ENCODE results near the gene GTF2F2.

Gene GTF2F2

GRCh38 chr13:45209229-45209628 is 88.9 kb downstream of the GTF2F2 start:
- no peak for DNase-seq (ENCODE audit: low read depth in 1 of 2, low spot score in 1 of 2)

- no peak for DNase-seq (ENCODE audit: low read depth in 1 of 2, low spot score in 1 of 2)
These were observed 95.2 kb downstream of the GTF2F2 start for GRCh38 chr13:45215392-45216077.

DNA sequence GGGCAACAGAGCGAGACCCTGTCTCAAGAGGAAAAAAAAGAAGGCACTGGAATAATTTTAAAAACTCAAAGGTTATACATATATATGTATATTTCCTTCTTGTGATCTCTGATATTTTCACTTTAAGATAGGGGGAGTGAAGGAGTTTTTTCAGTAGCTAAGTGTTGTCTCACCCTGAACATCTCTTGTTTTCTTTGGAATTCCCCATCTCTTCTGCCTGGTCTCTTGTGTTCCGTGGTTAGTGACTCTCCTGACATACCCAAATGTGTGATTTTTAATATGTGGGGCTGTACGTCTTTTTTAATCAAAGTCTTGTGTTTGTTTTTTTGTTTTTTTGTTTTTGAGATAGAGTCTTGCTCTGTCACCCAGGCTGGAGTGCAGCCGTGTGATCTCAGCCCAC is 95.9 kb downstream of the GTF2F2 start:
- DNase-seq (ENCODE audit: low read depth in 1 of 2, low spot score in 1 of 2): no peak

GRCh38 chr13:45218689-45219088 is 98.4 kb downstream of the GTF2F2 start:
- DNase-seq (ENCODE audit: low read depth in 1 of 2, low spot score in 1 of 2): no peak

DNA sequence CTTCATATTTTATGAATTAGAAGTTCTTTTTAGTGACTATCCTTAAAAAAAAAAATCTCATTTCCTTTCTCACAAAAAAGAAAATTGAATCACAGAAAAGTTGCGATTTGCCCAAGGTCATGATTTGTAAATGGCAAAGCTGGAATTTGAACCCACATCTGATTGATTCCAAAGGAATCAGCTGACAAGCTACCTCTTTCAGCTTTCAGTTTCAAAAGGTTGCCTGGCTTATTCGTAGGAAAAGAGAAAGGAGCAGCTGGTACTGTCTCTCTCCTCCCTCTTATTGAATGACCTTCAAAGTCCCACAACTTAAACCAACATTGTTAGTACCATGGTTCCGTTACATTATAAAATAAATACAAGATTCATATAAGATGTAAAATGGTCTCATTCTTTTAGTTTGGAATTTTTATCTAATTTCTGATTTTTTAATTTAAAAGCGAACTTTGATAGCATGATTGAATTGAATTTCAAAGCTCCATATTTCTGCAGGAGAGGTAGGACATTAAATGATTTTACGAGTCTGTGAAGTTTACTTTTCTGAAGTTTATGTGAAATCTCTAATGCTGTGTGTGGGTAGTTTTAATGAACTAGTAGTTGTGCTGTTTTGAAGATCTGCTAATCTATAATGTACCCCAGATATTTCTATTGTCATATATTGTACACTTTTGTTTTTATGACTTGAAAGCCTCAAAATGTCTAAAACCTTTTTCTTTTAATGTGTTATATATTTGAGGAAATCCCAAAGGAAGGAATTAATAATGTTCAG is 99.0 kb downstream of the GTF2F2 start:
- no peak for DNase-seq (ENCODE audit: low read depth in 1 of 2, low spot score in 1 of 2)

- DNase-seq (ENCODE audit: low read depth in 1 of 2, low spot score in 1 of 2): no peak
These were observed 99.6 kb downstream of the GTF2F2 start for GRCh38 chr13:45219938-45220375.

DNA sequence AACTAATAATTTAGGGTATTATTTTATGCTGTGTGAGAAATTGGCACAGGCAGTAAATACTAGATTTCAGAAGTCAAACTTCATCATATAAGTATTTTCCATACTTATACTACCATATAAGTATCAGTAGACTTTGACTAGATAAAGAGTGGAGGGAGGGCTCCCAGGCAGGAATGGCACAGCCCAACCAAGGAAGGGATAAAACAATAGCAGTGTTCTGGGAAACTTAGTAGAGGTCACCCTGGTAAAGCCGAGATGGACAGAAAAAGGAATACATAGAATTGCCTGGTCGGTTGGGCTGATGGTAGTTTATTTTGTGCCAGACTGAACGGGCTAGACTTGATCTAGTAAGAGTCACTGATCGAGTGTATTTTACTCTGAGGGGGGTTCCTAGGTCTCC is 100.1 kb downstream of the GTF2F2 start:
- no peak for DNase-seq (ENCODE audit: low read depth in 1 of 2, low spot score in 1 of 2)

- no peak for DNase-seq (ENCODE audit: low read depth in 1 of 2, low spot score in 1 of 2)
These were observed 102.2 kb downstream of the GTF2F2 start for GRCh38 chr13:45222516-45222915.

DNA sequence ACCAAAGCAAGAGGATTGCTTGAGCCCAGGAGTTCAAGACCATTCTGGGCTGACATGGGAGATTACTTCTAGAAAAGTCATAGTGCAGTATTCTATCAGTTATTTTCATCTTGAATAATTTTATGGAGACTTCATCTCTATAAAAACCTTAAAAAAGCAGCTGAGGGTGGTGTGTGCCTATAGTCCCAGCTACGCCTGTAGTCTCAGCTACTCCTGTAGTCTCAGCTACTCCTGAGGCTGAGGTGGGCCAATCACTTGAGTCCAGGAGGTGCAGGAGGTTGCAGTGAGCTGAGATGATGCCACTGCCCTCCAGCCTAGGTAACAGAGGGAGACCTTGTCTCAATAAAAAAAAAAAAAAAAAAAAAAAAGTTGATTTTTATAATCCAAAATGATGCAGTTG is 102.6 kb downstream of the GTF2F2 start:
- no peak for DNase-seq (ENCODE audit: low read depth in 1 of 2, low spot score in 1 of 2)

DNA sequence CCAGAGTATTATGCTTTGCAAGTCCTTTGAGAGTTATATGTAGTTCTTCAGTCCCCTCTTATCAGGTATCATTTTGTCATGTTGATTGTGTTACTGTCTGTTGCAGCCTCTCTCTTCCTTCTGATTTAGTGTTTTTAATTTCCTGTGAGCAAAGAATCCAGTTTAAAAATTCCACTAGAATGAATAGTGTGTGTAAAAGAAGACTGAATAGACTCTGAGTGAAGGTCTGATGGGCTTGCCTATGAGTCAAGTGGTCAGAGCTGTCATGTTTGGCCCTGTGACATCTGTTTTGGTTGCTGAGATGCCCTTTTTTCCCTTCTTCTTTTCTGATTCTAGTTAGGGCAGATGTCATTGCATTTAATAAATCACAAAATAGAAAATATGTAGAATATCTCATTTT is 103.9 kb downstream of the GTF2F2 start:
- DNase-seq (ENCODE audit: low read depth in 1 of 2, low spot score in 1 of 2): no peak

GRCh38 chr13:45225370-45225769 is 105.1 kb downstream of the GTF2F2 start:
- no peak for DNase-seq (ENCODE audit: low read depth in 1 of 2, low spot score in 1 of 2)

DNA sequence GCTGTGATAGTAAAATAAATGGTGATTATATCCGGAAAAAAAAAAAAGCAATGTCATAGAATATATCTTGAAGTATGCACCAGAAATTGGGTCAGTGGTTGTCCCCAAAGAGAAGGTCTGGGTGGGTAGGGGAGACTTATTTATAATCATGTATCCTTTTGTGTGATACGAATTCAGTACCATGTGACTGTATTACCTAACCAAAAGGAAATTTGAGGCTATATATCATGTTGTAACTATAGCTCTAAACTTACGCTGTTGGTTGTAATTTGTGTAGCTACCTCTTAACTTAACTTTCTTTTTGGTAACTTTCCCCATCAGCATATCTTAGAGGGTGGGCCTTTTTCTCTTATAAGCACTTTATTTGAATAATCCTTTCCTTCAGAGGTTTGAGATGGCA is 105.7 kb downstream of the GTF2F2 start:
- no peak for DNase-seq (ENCODE audit: low read depth in 1 of 2, low spot score in 1 of 2)

- DNase-seq (ENCODE audit: low read depth in 1 of 2, low spot score in 1 of 2): no peak
These were observed 107.7 kb downstream of the GTF2F2 start for GRCh38 chr13:45228002-45228401.

- DNase-seq (ENCODE audit: low read depth in 1 of 2, low spot score in 1 of 2): no peak
These were observed 108.9 kb downstream of the GTF2F2 start for GRCh38 chr13:45229172-45229571.

DNA sequence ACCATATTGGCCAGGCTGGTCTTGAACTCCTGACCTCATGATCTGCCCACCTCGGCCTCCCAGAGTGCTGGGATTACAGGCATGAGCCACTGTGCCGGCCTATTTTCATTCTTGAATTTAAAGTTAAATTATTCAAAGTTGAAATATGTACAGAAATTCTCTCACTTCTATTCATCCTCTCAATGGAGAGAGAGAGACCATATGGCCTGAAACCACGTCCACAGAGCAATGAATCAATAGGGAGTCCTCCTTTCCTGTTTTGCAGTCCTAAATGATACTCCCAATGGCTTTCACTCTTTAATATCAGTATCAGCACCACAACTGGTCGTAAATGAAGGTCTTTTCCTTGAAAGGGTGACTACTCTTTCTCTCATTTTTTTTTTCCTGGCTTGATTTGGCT is 111.0 kb downstream of the GTF2F2 start:
- DNase-seq (ENCODE audit: low read depth in 1 of 2, low spot score in 1 of 2): no peak

GRCh38 chr13:45231722-45232121 is 111.4 kb downstream of the GTF2F2 start:
- no peak for DNase-seq (ENCODE audit: low read depth in 1 of 2, low spot score in 1 of 2)

- DNase-seq (ENCODE audit: low read depth in 1 of 2, low spot score in 1 of 2): no peak
These were observed 112.3 kb downstream of the GTF2F2 start for GRCh38 chr13:45232591-45232990.

DNA sequence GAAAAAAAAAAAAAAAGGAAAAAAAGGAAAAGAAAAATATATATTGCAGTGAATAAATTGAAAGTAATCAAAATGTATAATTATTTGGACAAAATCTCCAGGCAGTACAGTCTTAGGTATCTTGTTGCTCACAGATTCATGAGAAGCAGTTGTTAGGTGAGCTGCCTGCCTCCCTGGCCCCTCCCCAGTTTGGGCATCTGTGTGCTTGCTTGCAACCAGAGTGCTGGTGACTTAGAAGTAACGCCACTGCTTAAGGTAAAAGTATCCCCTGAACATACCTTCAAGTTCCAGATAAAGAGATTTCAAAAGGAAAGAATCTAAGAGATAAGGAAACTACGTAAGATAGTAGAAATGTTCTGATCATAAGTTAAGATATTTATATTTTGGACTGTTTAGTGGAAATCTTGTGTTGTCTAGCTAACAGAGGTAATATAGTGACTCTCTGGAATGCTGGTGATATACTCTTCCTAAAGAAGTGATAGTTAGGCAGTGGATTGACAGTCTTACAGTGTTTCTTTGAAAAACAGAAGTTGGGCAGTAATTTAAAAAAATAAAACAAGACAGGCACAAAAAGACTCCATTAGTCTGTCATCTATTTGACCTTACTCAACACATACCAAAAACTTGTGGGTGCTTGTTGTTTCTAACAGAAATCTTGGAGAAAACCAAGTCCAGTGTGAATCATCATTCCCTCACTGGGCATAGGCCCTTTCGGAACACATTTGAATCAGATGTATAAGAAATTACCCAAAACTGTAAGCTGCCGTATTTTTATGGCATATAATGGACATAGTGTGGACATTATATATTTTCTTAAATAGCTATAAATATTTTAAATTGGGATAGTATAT is 118.9 kb downstream of the GTF2F2 start:
- no peak for DNase-seq (ENCODE audit: low read depth in 1 of 2, low spot score in 1 of 2)

DNA sequence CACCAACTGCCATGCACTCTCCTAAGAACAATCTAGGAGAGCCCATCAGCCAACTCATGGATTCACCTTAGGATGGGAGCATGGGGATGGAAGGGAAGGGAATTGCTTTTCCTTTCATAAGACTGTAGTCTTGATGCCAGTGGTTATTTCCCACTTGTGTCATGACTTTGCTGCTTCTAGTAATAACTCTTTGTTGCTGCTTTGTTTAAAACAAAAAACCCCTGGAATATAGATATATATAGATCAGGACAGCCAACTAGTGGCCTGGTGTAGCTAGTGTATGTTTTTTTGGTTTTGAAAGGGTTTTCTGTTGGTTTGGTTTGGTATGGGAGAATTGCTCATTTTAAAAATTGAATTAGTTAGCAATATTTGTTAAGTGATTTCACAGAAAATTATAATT is 119.8 kb downstream of the GTF2F2 start:
- DNase-seq (ENCODE audit: low read depth in 1 of 2, low spot score in 1 of 2): no peak

DNA sequence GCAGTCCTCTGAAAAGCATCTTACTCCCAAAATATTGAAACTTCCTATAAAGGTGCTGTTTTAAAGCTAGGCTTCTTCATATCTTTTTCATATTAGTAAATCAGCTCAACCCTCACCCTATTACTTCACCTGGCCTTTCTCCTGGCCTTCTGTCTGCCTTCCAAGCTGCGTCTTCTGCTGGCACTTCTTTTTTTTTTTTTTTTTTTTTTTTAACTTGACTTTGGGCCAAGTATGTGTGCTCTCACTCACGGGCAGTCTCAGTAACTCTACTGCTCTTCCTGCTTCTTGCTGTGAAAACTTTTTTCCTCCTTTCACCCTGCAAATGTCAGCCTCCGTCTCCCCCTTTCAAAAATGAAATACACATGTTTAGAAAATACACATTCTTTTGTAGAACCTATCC is 121.8 kb downstream of the GTF2F2 start:
- DNase-seq (ENCODE audit: low read depth in 1 of 2, low spot score in 1 of 2): no peak

GRCh38 chr13:45242524-45242923 is 122.2 kb downstream of the GTF2F2 start:
- no peak for DNase-seq (ENCODE audit: low read depth in 1 of 2, low spot score in 1 of 2)

GRCh38 chr13:45243077-45243476 is 122.8 kb downstream of the GTF2F2 start:
- no peak for DNase-seq (ENCODE audit: low read depth in 1 of 2, low spot score in 1 of 2)

Measured in activated CD4-positive, alpha-beta T cell treated with anti-CD3 and anti-CD28 coated beads, Interleukin-2, amount 50 U/mL, for 24 hours (primary cell).